Stimulated activated CD8-positive, alpha-beta memory T cell treated with anti-CD3 and anti-CD28 coated beads, Interleukin-12 subunit alpha, Interleukin-12 subunit beta, amount 100 ng/mL, for 1 hour (primary cell): ENCODE results near the gene ZNF691.
A peak's percentile ranks its signal among the peaks of the same experiment; 100 is the strongest.
"Not testable (repeated sequence)": the region's sequence is repeated elsewhere in the genome, so short reads cannot be mapped to it uniquely, and the experiment has no call there.

Experiments
- DNase-seq: peaks from one replicate; pipeline ENCODE4 v3.0.0-alpha.2; 2020; ENCODE audit warnings: low read depth

The ZNF691 gene

GRCh38 chr1:42846257-42847110 lies at the start of gene ZNF691:
ZNF691 (plus strand) TSS chr1:42846613; CDS start chr1:42849659, 3,046 bp downstream.
- DNase-seq = peak; percentile 83

GRCh38 chr1:42797414-42797813 lies 49.0 kb upstream of the ZNF691 start:
- no peak for DNase-seq

DNA sequence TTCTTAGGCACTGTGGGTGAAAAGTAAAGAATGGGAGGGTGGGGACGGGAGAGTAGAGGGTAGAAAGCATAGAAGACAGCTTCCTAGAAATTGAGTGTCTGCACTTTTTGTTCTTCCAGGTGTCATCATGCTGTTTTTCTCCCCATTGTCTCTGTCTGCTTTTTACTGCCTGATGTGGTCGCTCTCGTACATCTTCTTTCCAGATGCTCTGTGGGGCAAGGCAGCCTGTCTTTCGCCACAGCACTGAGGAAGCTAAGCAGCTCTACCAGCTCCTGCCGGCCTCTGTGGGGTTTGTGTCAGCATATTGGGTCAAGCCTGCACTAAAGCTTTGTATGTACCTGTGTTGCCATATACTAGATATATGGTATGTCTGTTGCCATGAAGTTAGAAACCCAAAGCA lies 48.4 kb upstream of the ZNF691 start:
- DNase-seq = no peak

GRCh38 chr1:42801832-42802473 lies 44.5 kb upstream of the ZNF691 start:
- DNase-seq = no peak

GRCh38 chr1:42806171-42806570 lies 40.2 kb upstream of the ZNF691 start:
- no peak for DNase-seq

- no peak for DNase-seq
Measured at GRCh38 chr1:42806593-42806992, 39.8 kb upstream of the ZNF691 start.

DNA sequence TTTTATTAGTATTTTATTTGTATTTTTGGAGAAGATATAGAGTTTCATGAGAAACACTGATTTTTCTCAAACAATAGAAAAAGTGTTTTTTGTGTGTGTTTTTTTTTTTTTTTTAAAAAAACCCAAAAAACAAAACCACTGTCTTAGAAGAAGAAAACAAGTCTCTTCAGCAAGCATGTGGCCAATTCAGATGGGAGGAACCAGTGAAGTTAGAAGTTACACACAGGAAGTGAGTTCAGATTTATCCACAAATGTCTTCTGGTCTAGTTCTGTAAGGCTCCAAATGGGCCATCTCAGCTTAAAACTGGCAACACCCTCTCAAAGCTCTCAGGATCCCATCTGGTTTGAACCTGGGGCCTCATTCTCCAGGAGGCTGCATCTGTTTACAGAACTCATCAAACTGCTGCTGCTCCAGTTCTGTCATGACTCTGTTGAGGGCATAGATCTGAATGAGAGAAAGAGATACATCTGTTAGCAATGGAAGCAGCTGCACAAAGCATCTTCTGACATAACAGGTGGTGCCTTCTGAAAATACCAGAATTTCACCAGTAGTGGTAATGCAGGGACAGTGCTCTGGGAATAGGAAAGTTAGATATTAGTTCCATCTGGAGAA lies 39.3 kb upstream of the ZNF691 start:
- DNase-seq = no peak

DNA sequence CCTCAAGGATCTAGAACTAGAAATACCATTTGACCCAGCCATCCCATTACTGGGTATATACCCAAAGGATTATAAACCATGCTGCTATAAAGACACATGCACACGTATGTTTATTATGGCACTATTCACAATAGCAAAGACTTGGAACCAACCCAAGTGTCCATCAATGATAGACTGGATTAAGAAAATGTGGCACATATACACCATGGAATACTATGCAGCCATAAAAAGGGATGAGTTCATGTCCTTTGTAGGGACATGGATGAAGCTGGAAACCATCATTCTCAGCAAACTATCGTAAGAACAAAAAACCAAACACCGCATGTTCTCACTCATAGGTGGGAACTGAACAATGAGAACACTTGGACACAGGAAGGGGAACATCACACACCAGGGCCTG lies 31.6 kb upstream of the ZNF691 start:
- DNase-seq = not testable (repeated sequence)

- DNase-seq = peak; percentile 4
Measured at GRCh38 chr1:42815941-42816584, 30.4 kb upstream of the ZNF691 start.

DNA sequence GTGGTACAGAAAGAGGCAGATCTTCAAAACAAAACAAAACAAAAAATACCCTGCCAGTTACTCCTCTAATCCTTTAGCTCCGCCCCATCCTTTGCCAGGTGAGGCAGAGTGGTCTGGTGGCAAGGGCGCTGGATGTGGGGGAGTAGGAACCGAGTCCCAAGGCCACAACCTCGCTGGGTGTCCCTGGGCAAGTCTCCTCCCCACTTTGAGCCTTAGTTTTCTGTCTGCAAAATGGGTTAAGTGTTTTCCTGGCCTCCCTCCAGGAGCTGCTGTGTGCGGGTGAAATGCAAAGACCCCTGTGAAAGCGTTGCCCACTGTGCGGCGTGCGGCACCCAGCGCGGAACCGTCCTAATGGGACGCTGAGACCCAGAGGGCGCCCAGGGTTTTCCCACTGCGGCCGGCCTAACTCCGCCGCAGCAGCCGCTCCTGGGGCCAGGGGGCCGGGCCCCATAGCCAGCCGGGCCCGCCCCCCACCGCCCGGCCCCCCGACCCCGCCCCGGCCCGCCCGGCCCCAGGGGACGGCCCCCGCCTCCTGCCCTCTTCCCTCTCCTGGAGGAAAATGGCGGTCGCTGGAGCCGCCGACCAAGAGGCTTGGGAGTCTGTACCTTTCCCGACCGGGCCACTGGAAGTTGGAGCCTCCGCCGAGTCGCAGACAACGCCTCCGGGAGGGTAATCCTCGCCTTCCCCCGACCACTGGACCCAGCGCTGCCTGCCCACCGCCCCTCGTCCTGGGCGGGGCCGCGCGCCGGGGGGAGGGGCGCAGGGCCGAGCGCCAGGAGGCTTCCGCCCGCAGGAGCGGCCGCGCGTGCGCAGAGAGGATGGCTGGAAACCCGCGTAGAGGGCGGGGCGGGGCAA lies 29.6 kb upstream of the ZNF691 start, which contains the start of the genes ERMAP and SVBP:
ERMAP (plus strand) TSS at position 538 of the 855 bp plus-strand sequence. CDS start 13,327 bp downstream, outside the sequence.
SVBP (minus strand) TSS at position 813 of the 855 bp plus-strand sequence. CDS start 853 bp downstream, outside the sequence.
- DNase-seq = peak; percentile 94

DNA sequence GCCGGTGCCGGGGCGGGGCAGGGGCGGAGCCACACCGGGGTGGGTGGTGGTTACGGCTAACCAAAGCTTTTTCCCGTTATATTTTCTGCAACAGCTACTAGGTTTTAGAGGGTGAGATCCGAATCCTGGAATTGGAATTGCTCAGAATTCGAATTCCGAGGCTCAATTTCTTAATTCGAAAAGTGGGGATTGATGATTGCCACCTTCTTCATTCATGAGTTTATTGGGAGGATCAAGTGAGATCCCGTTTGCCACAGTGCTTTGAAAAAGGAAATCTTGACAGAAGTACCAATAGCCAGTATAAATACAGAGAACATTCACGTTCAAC lies 29.0 kb upstream of the ZNF691 start:
- no peak for DNase-seq

GRCh38 chr1:42817976-42818375 lies 28.4 kb upstream of the ZNF691 start:
- no peak for DNase-seq

DNA sequence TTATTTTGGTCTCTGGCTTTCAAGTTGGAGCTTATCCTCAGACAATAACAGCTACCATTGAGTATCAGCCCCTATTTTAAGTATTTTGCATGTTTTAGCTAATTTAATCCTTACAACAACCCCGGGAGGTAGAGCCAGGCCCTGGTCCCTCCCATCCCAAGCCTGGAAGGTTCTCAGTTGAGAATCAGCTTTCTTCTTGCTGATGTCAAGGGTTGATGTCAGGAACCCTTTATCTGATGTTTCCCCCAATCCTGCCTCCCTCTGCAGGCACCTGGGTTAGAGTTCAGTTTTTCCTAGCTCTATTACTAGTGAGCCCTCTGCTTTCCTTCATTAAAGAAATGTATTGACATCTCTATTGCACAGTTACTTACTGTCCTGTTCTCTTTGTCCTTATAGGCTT lies 25.6 kb upstream of the ZNF691 start:
- DNase-seq = no peak

GRCh38 chr1:42821690-42822089 lies 24.7 kb upstream of the ZNF691 start:
- no peak for DNase-seq

DNA sequence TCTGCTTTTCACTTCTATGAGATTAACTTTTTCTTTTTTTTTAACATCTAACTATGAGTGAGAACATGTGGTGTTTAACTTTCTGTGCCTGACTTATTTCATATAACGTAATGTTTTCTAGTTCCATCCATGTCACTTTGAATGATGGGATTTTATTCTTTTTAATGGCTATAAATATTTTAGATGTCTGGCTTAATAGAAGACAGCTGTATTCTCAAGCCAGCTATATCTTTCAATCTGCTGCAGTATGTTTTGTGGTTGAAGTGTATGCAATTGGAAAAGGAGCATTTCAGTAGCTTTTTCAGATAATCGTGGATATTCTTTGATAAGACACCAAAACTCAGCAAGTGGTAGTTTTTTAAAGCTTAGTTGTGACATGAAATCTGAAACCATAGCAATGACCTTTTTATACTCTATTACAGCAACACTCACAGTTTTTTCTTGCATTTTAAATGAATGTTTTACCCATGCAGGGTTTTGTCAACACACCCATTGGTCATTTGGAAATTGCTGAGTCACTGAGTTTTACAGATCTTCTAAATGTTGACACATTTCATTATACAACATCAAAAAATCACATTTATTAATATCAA lies 23.5 kb upstream of the ZNF691 start:
- no peak for DNase-seq

GRCh38 chr1:42824481-42825035 lies 21.9 kb upstream of the ZNF691 start:
- no peak for DNase-seq

DNA sequence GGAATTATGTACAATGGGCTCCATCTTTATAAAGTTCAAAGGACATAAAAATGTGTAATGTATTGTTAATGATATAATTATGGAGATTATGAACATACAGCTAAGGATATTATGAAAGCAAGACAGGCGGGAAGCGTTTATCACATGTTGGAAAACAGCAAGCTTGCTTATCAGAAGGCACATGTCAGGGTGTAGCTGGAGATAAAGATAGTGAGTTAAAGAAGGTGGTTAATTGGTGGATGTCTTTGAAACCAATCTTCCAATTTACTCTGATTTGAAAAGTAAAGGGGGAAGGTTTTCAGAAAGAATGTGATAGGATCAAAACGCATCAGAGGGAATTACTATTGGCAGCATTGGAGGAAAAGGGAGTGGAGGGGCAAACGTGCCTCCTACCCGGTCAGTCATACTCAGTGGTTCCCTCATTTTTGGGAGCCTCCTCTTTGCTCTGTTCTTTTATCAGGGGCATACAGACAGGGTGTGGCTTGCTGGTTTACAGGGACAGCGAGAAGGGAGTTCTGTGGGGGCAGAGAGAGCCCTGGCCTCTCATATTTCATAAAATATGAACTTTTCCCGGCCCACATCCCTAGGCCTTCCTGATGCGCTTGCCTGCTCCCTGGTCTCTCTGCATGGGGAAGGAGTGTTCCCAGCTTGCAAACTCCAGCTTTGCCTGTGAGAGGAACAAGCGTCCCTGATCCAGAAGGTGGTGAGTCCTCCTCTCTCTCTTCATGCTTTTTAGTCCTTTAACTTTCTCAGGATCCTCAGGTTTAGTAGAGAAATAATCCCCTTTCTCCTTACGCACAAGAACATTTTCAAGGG lies 21.2 kb upstream of the ZNF691 start:
- no peak for DNase-seq

DNA sequence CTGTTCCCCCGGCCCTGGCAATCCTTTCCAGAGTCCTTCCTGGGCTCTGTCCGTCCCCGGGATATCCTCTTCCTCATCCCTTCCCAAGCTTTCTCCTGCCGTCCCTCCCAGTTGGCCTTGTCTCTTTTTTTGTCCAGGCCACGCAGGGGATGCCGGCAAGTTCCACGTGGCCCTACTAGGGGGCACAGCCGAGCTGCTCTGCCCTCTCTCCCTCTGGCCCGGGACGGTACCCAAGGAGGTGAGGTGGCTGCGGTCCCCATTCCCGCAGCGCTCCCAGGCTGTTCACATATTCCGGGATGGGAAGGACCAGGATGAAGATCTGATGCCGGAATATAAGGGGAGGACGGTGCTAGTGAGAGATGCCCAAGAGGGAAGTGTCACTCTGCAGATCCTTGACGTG lies 15.8 kb upstream of the ZNF691 start:
- DNase-seq = no peak

GRCh38 chr1:42831273-42831672 lies 15.1 kb upstream of the ZNF691 start:
- no peak for DNase-seq
